ENCODE data around the gene KRT72.

- TF ChIP-seq POLR2A (IDR thresholded peaks at IDR 0.05; ENCODE audit: low read depth, low read length) = no peak
- TF ChIP-seq POLR2AphosphoS5 (IDR thresholded peaks at IDR 0.05; ENCODE audit: low read depth, low read length) = no peak
- no peak for TF ChIP-seq SPI1 (IDR thresholded peaks at IDR 0.05; ENCODE audit: low read depth, low read length)
- TF ChIP-seq TAF1 (IDR thresholded peaks at IDR 0.05; ENCODE audit: low read depth, low read length) = no peak
- TF ChIP-seq PAX5 (IDR thresholded peaks at IDR 0.05; ENCODE audit: insufficient read depth, low read length, severe bottlenecking) = no peak
- no peak for TF ChIP-seq POU2F2 (IDR thresholded peaks at IDR 0.05; ENCODE audit: low read depth, low read length)
Observed at GRCh38 chr12:52649066-52649465, 47.8 kb upstream of the KRT72 start.

Measured in GM12891 (cell line).